Mesothelial cell of epicardium (in vitro differentiated cells): ENCODE results near the gene LSMEM2. TPM values are rescaled to one million over a fixed set of nuclear protein-coding genes. Genes with fewer than 3 reads are reported as not detected.
A peak's percentile ranks its signal among the peaks of the same experiment; 100 is the strongest.

ENCODE experiments used
- DNase-seq, 2 experiments: peaks; one replicate each; pipeline ENCODE4 v3.0.0; 2021; ENCODE audit warnings: low spot score in 2 of 2; ENCODE audit not compliant: unreplicated experiment in 2 of 2
- H3K27ac Mint-ChIP-seq: 2 replicates; pipeline ENCODE4 v1.8.0; 2021; ENCODE audit warnings: mixed read lengths
- H3K27me3 Mint-ChIP-seq: 2 replicates; pipeline ENCODE4 v1.8.0; 2021; ENCODE audit warnings: low read depth, mixed read lengths
- H3K36me3 Mint-ChIP-seq: 2 replicates; pipeline ENCODE4 v1.8.0; 2021; ENCODE audit warnings: mixed read lengths
- H3K4me1 Mint-ChIP-seq: 2 replicates; pipeline ENCODE4 v1.8.0; 2021; ENCODE audit warnings: mixed read lengths
- H3K4me3 Mint-ChIP-seq: 2 replicates; pipeline ENCODE4 v1.8.0; 2021; ENCODE audit warnings: mild to moderate bottlenecking, moderate library complexity, mixed read lengths
- H3K9me3 Mint-ChIP-seq: 2 replicates; pipeline ENCODE4 v1.8.0; 2021; ENCODE audit warnings: mixed read lengths
- total RNA-seq: library from RNA; stranded (reverse); gene quantifications from 3 replicates; pipeline ENCODE4 v1.2.1, GENCODE V29; 2021
- TF ChIP-seq, protein P1 (sequence below): fragments of 200-600 bp; sonication (generic); IDR thresholded peaks from one replicate; pipeline ENCODE4 v1.5.0; 2021; ENCODE audit warnings: antibody characterized with exemption; ENCODE audit not compliant: unreplicated experiment

LSMEM2 gene
- total RNA-seq, 1 donor from 2014 or later, result 0.38 TPM

DNA sequence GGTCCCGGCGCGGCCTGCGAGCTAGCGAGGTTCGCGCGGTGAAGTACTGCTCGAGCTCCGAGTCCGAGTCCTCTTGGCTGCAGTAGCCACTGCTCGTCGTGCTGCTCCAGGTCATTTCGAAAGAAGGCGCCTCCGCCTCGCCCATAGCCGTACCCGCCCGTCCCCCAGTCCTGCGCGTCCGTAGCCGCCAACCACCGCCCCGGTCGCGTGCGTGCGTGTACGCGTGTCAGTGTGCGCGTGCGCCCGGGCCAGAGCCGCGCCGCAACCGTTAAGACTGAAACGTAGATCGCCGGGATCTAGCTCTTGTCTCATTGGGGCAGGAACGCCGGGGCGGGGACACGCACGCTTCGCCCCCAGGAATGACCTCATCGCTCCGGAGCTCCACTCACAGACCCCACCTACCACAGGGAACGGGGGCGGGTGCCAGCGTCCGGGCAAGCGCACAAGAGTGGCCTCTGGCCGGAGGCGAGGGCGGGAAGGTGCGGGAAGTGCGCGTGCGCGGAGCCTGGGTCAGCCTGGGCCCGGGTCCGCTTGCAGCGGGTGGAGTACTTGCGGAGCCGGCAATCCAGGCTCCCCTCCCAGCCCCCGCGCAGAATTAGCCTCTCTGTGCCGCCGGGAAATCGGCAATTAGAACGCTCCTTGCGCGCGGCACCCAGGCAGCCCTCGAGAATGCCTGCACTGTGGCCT is 58.4 kb downstream of the LSMEM2 start:
- H3K27ac Mint-ChIP-seq, result peak overlapping the region; percentile 99
- TF ChIP-seq, protein P1, sequence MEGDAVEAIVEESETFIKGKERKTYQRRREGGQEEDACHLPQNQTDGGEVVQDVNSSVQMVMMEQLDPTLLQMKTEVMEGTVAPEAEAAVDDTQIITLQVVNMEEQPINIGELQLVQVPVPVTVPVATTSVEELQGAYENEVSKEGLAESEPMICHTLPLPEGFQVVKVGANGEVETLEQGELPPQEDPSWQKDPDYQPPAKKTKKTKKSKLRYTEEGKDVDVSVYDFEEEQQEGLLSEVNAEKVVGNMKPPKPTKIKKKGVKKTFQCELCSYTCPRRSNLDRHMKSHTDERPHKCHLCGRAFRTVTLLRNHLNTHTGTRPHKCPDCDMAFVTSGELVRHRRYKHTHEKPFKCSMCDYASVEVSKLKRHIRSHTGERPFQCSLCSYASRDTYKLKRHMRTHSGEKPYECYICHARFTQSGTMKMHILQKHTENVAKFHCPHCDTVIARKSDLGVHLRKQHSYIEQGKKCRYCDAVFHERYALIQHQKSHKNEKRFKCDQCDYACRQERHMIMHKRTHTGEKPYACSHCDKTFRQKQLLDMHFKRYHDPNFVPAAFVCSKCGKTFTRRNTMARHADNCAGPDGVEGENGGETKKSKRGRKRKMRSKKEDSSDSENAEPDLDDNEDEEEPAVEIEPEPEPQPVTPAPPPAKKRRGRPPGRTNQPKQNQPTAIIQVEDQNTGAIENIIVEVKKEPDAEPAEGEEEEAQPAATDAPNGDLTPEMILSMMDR, result no peak
- peak overlapping the region; percentile 85 for H3K4me3 Mint-ChIP-seq
- peaks cover 45% of the 10 kb centered on the region for H3K4me1 Mint-ChIP-seq
- no peaks in the 10 kb centered on the region for H3K36me3 Mint-ChIP-seq
- peaks cover 37% of the 10 kb centered on the region for H3K27me3 Mint-ChIP-seq
- H3K9me3 Mint-ChIP-seq, result no peaks in the 10 kb centered on the region
- DNase-seq, result peak; percentile 94 to 95

Other genes with a start within 250 kb of the LSMEM2 start
- gene RBM5, start 190.2 kb upstream of the LSMEM2 start, total RNA-seq, result 301 to 332 TPM (median 322 TPM) in 3 replicates
- gene SEMA3F, start 123.8 kb upstream of the LSMEM2 start, total RNA-seq, result 94.5 to 101 TPM (median 99.1 TPM) in 3 replicates
- 0.27 to 0.98 TPM (median 0.55 TPM) in 3 replicates for gene GNAT1, start 87.5 kb upstream of the LSMEM2 start, total RNA-seq
- 0.84 to 2.5 TPM (median 1.8 TPM) in 3 replicates for gene SLC38A3, start 73.8 kb upstream of the LSMEM2 start, total RNA-seq
- gene GNAI2, start 42.9 kb upstream of the LSMEM2 start, total RNA-seq, result 155 to 159 TPM (median 156 TPM) in 3 replicates
- 166 to 179 TPM (median 177 TPM) in 3 replicates for gene SEMA3B, start 9.9 kb upstream of the LSMEM2 start, total RNA-seq
- 40.2 to 47.3 TPM (median 46.9 TPM) in 3 replicates for gene IFRD2, start 13.3 kb downstream of the LSMEM2 start, total RNA-seq
- 2.9 to 3.0 TPM (median 2.9 TPM) in 3 replicates for gene HYAL3, start 20.3 kb downstream of the LSMEM2 start, total RNA-seq
- gene NAA80, start 20.3 kb downstream of the LSMEM2 start, total RNA-seq, result 14.5 to 17.3 TPM (median 15.4 TPM) in 3 replicates
- gene HYAL1, start 24.5 kb downstream of the LSMEM2 start, total RNA-seq, result 2.4 to 3.5 TPM (median 2.7 TPM) in 3 replicates
- gene HYAL2, start 43.7 kb downstream of the LSMEM2 start, total RNA-seq, result 71.5 to 76.3 TPM (median 75.1 TPM) in 3 replicates
- 19.8 to 23.3 TPM (median 20.3 TPM) in 3 replicates for gene TUSC2, start 49.1 kb downstream of the LSMEM2 start, total RNA-seq
- 13.7 to 15.4 TPM (median 14.3 TPM) in 3 replicates for gene RASSF1, start 61.7 kb downstream of the LSMEM2 start, total RNA-seq
- gene ZMYND10, start 66.6 kb downstream of the LSMEM2 start, total RNA-seq, result 0.54 to 1.00 TPM (median 0.83 TPM) in 3 replicates
- 19.9 to 23.4 TPM (median 23.3 TPM) in 3 replicates for gene NPRL2, start 71.7 kb downstream of the LSMEM2 start, total RNA-seq
- gene CYB561D2, start 71.8 kb downstream of the LSMEM2 start, total RNA-seq, result 12.9 to 13.6 TPM (median 13.1 TPM) in 3 replicates
- gene TMEM115, start 80.4 kb downstream of the LSMEM2 start, total RNA-seq, result 38.6 to 41.3 TPM (median 40.3 TPM) in 3 replicates
- 9.9 to 10.8 TPM (median 9.9 TPM) in 3 replicates for gene CACNA2D2, start 224.5 kb downstream of the LSMEM2 start, total RNA-seq